Kidney (tissue), 14 donors: ENCODE results near the gene DIAPH1. TPM values are rescaled to one million over a fixed set of nuclear protein-coding genes. Genes with fewer than 3 reads are reported as not detected.

Experiments
- DNase-seq, 5 donors: peaks; one replicate each; pipeline ENCODE4 v3.0.0-alpha.2; 2013 to 2020
- FAIRE-seq: peaks from 2 replicates; lab custom pipeline; 2012; peaks lifted over from hg19 to GRCh38; lab: Jason Lieb, UNC
- H3K27ac ChIP-seq, 2 donors: one replicate each; pipeline ENCODE4 v1.7.0; 2013; ENCODE audit warnings: low read depth in 2 of 2, low read length in 2 of 2, inconsistent platforms in 1 of 2
- H3K27me3 ChIP-seq: one replicate; pipeline ENCODE4 v1.7.1; 2013; ENCODE audit warnings: low read length, inconsistent platforms; ENCODE audit not compliant: control insufficient read depth, insufficient read depth
- H3K36me3 ChIP-seq, 3 donors: one replicate each; pipeline versions ENCODE4 v1.7.0 to v1.7.1; 2013; ENCODE audit warnings: low read length in 3 of 3, control low read depth in 1 of 3, inconsistent platforms in 1 of 3; ENCODE audit not compliant: insufficient read depth in 3 of 3, control insufficient read depth in 2 of 3
- H3K4me1 ChIP-seq, 3 donors: one replicate each; pipeline versions ENCODE4 v1.7.0 to v1.7.1; 2013; ENCODE audit warnings: low read length in 3 of 3, inconsistent platforms in 1 of 3, low read depth in 1 of 3; ENCODE audit not compliant: control insufficient read depth in 2 of 3, insufficient read depth in 2 of 3
- H3K4me3 ChIP-seq, 3 donors: one replicate each; pipeline versions ENCODE4 v1.7.0 to v1.8.1; 2013; ENCODE audit warnings: low read length in 3 of 3, control low read depth in 1 of 3, inconsistent platforms in 1 of 3
- H3K9ac ChIP-seq, 3 donors: one replicate each; pipeline versions ENCODE4 v1.7.0 to v1.7.1; 2013; ENCODE audit warnings: low read length in 3 of 3, control low read depth in 1 of 3, inconsistent platforms in 1 of 3
- H3K9me3 ChIP-seq, 3 donors: one replicate each; pipeline versions ENCODE4 v1.7.0 to v1.7.1; 2013; ENCODE audit warnings: low read length in 3 of 3, control low read depth in 1 of 3, inconsistent platforms in 1 of 3; ENCODE audit not compliant: control insufficient read depth in 2 of 3, insufficient read depth in 1 of 3
- intact Hi-C: fragments of 100-400 bp; cut with DNase I; formaldehyde crosslinking; loops from one replicate; pipeline ENCODE4 v1.11.1; 2022
- polyA plus RNA-seq: library from polyadenylated mRNA; stranded (reverse); fragments of 350-450 nt; fragmentation: Illumina TruSeq; extraction: RNeasy Lipid Tissue Mini Kit (QIAGEN cat#74804); gene quantifications from one replicate; pipeline ENCODE4 v1.2.3, GENCODE V29; 2014; ENCODE audit warnings: low read depth, low replicate concordance; ENCODE audit not compliant: insufficient read depth
- total RNA-seq: library from RNA; stranded (reverse); fragmentation: NEBNext Ultra II Directional; extraction: Animal tissue kit (Norgen Biotek cat#: 25700); gene quantifications from one replicate; pipeline ENCODE4 v1.2.1, GENCODE V29; 2021
- TF ChIP-seq, protein P1 (sequence below): IDR thresholded peaks from 3 replicates; pipeline ENCODE4 v1.5.1; 2012; ENCODE audit warnings: mild to moderate bottlenecking, moderate library complexity, borderline replicate concordance; ENCODE audit not compliant: insufficient read depth; ENCODE audit errors: extremely low read depth
- donor health status: control.
- donor health status: control.
- donor health status: control.
- donor health status: control.
- donor health status: control.
- donor health status: DM: yes; HTN: yes; CAD: no.
- donor health status: Normal renal cell carcinoma (clear cell type).

DIAPH1 gene
- total and polyA plus RNA-seq, 2 donors from 2014 or later = 60.6 to 156 TPM

- Histone ChIP-seq H3K9me3 (no peaks in the 10 kb centered on the region), H3K4me1 (peaks cover 3 to 17% (median 9%) of the 10 kb centered on the region in 3 donors), H3K4me3 (peak overlapping the region; percentile 46 to 95 (median 49)), H3K27ac (peak overlapping the region; percentile 26 to 69), H3K9ac (peak overlapping the region in 1 of 3 donors; percentile 98), H3K36me3 (peaks cover 0 to 3% (median 0%) of the 10 kb centered on the region in 3 donors), H3K27me3 (peaks cover 8% of the 10 kb centered on the region)
- DNase-seq = peak in 3 of 5 donors; percentile 42 to 87 (median 83)
- TF ChIP-seq, protein P1, sequence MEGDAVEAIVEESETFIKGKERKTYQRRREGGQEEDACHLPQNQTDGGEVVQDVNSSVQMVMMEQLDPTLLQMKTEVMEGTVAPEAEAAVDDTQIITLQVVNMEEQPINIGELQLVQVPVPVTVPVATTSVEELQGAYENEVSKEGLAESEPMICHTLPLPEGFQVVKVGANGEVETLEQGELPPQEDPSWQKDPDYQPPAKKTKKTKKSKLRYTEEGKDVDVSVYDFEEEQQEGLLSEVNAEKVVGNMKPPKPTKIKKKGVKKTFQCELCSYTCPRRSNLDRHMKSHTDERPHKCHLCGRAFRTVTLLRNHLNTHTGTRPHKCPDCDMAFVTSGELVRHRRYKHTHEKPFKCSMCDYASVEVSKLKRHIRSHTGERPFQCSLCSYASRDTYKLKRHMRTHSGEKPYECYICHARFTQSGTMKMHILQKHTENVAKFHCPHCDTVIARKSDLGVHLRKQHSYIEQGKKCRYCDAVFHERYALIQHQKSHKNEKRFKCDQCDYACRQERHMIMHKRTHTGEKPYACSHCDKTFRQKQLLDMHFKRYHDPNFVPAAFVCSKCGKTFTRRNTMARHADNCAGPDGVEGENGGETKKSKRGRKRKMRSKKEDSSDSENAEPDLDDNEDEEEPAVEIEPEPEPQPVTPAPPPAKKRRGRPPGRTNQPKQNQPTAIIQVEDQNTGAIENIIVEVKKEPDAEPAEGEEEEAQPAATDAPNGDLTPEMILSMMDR = no peak
- no peak for FAIRE-seq
- intact Hi-C loops = no loop called here
Observed at GRCh38 chr5:141637123-141637766, 18.4 kb upstream of the DIAPH1 start.

- Histone ChIP-seq H3K27ac (peak within 1 kb of the TSS; percentile 69 to 72), H3K4me3 (peak within 1 kb of the TSS; percentile 93 to 96 (median 95)), H3K27me3 (peaks cover 8% of the 10 kb centered on the region), H3K9ac (peak within 1 kb of the TSS; percentile 83 to 98 (median 91)), H3K4me1 (peaks cover 3 to 17% (median 9%) of the 10 kb centered on the region in 3 donors), H3K9me3 (no peaks in the 10 kb centered on the region), H3K36me3 (peaks cover 0 to 3% (median 0%) of the 10 kb centered on the region in 3 donors)
- FAIRE-seq (no peak), DNase-seq (peak; percentile 95 to 98 (median 96))
- TF ChIP-seq, protein P1 = no peak
- intact Hi-C loops = no loop called here
Observed at GRCh38 chr5:141636413-141637122, 17.8 kb upstream of the DIAPH1 start, which contains the start of the genes HDAC3 and RELL2. Gene HDAC3 (minus strand): TSS chr5:141636849. CDS start chr5:141636790, 59 bp downstream. Gene RELL2 (plus strand): TSS chr5:141636997. CDS start chr5:141638226, 1,229 bp downstream.

DNA sequence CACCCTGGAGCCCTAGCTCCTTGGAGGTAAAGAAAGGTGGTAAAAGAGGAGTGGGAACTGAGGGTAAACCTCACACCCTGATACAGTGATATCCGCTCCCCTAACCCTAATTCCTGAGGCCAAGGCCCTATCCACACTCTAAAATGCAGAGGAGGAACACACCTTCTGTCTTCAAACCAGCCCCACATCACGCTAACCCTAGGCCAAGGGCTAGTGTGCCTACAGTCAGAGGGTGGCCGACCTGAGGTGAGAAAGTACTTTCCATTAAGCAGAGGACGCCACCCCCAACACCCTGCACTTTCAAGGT, 17.3 kb upstream of the DIAPH1 start:
- FAIRE-seq (no peak), DNase-seq (no peak)
- intact Hi-C loops = no loop called here
- peak overlapping the region in 1 of 2 donors; percentile 69 for H3K27ac ChIP-seq
- TF ChIP-seq, protein P1 = no peak
- peaks cover 3 to 17% (median 9%) of the 10 kb centered on the region in 3 donors for H3K4me1 ChIP-seq
- H3K9ac ChIP-seq = peak overlapping the region; percentile 83 to 98 (median 91)
- no peaks in the 10 kb centered on the region for H3K9me3 ChIP-seq
- peaks cover 8% of the 10 kb centered on the region for H3K27me3 ChIP-seq
- peaks cover 0 to 3% (median 0%) of the 10 kb centered on the region in 3 donors for H3K36me3 ChIP-seq
- peak overlapping the region; percentile 93 to 96 (median 95) for H3K4me3 ChIP-seq
